ENCODE results near the gene TRMT112. TPM values are rescaled to one million over a fixed set of nuclear protein-coding genes. Genes with fewer than 3 reads are reported as not detected.
"Not testable (repeated sequence)": the region's sequence is repeated elsewhere in the genome, so short reads cannot be mapped to it uniquely, and the experiment has no call there.

The TRMT112 gene
- total RNA-seq, 2 experiments from 2014 or later, result 235 to 248 TPM

DNA sequence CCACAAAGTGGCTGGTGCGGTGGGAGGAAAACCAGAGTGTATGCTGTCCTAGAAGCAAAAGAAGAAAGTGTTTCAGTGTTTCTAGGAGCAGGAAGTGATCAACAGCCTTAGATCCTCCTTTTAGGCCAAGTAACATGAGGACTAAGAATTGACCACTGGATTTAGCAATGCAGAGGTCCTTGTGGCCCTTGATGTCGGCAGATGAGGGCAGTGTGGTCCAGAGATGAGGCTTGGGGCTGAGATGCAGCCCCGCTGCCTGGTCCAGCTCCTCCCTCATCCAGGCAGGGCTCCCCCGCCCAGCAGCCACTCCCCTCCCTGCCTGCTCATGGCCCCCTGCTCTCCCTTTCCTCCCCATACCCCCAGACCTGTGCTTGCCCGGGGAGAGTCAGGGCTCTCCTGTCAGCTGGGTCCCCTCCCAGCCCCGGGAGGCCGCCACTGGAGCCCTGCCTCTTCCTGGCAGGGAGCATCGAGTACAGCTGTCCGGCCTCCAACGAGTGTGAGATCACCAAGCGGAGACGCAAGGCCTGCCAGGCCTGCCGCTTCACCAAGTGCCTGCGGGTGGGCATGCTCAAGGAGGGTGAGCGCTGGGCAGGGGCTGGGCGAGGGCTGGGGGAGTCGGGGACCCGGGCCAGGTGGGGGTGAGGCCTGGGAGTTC, 3.7 kb downstream of the TRMT112 start:
- Mint-ChIP-seq H3K27me3 (no peaks in the 10 kb centered on the region), H3K27ac (peak overlapping the region; percentile 74), H3K9me3 (no peaks in the 10 kb centered on the region), H3K4me3 (no peak overlapping the region), H3K36me3 (peaks cover 25% of the 10 kb centered on the region), H3K4me1 (peaks cover 34% of the 10 kb centered on the region)
- no peak for DNase-seq

DNA sequence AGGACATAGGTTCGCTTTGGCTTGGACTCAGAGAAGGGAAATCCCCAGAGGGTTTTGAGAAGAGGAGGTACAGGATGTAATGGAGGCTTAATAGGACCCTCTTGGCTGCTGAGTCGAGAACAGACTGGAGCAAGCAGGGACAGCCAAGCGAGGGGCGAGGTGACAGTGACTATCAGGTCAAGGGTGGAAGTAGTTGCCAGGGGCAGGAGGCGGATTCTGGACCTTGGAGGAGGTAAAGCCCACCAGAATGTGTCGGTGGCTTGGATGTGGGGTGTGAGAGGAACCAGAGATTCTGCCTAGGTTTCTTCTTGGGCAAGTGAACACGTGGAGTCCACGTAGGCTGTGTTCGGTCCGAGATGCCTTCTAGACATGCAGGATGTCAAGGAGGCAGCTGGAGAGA, 4.4 kb downstream of the TRMT112 start:
- H3K9me3 Mint-ChIP-seq, result no peaks in the 10 kb centered on the region
- H3K27me3 Mint-ChIP-seq, result no peaks in the 10 kb centered on the region
- H3K4me3 Mint-ChIP-seq, result no peak overlapping the region
- H3K36me3 Mint-ChIP-seq, result peaks cover 26% of the 10 kb centered on the region
- H3K4me1 Mint-ChIP-seq, result peaks cover 33% of the 10 kb centered on the region
- no peak for DNase-seq
- peak overlapping the region; percentile 74 for H3K27ac Mint-ChIP-seq

GRCh38 chr11:64307795-64308194, 9.6 kb downstream of the TRMT112 start:
- Mint-ChIP-seq H3K36me3 (peaks cover 17% of the 10 kb centered on the region), H3K4me3 (peak overlapping the region; percentile 22), H3K4me1 (peaks cover 31% of the 10 kb centered on the region)

GRCh38 chr11:64306876-64307622, 10.3 kb downstream of the TRMT112 start:
- Mint-ChIP-seq H3K27ac (peak overlapping the region; percentile 96), H3K4me3 (peak overlapping the region; percentile 98), H3K9me3 (no peaks in the 10 kb centered on the region), H3K4me1 (peaks cover 27% of the 10 kb centered on the region), H3K27me3 (peaks cover 10% of the 10 kb centered on the region), H3K36me3 (peaks cover 17% of the 10 kb centered on the region)
- no peak for DNase-seq

More at GRCh38 chr11:64307795-64308194, 9.6 kb downstream of the TRMT112 start:
- not testable (repeated sequence) for DNase-seq, H3K9me3 Mint-ChIP-seq, H3K27me3 Mint-ChIP-seq
- H3K27ac Mint-ChIP-seq, result peak overlapping the region; percentile 7

- H3K9me3 Mint-ChIP-seq, result no peaks in the 10 kb centered on the region
- peak overlapping the region; percentile 96 for H3K27ac Mint-ChIP-seq
- peaks cover 17% of the 10 kb centered on the region for H3K36me3 Mint-ChIP-seq
These were observed 10.8 kb downstream of the TRMT112 start for GRCh38 chr11:64306563-64306875.

DNA sequence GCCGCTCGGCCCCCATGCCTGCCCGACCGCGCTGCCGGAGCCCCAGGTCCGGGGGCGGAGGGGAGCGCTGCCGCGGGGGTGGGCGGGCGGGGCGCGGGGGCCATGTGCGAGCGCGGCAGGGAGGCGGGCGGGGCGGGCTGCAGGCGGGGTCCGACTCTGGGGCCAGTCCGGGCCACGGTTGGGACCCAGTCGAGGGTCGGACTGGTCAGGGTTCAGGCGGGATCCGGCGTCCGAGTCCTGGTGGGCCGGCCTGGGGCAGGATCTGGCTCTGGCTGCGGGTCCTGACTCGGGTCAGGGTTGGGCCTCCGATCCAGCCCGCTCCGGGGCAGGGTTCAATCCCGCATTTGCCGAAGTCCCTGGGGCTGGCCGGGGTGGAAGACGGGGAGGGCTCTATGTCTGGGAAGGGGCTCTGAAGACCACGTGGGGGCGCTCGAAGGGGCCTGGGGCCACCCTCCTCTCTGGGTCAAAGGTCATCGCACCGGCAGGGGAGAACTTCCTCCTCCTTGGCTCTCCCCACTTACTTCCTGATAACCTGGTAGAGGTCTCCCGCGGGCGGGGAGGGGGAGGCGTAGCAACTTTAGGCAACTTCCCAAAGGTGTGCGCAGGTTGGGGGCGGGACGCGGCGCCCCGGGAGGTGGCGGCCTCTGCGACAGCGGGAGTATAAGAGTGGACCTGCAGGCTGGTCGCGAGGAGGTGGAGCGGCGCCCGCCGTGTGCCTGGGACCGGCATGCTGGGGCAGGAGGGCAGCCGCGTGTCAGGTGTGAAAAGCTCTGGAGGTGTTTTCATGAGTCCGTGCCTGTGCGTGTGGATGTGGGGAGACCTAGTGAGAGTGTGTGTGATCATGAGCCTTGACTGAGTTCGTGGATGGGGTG, 11.4 kb downstream of the TRMT112 start:
- H3K27me3 Mint-ChIP-seq, result peaks cover 21% of the 10 kb centered on the region
- H3K4me1 Mint-ChIP-seq, result peaks cover 27% of the 10 kb centered on the region
- peak overlapping the region; percentile 96 for H3K27ac Mint-ChIP-seq
- no peaks in the 10 kb centered on the region for H3K9me3 Mint-ChIP-seq
- H3K4me3 Mint-ChIP-seq, result peak overlapping the region; percentile 98
- peak; percentile 76 for DNase-seq
- peaks cover 17% of the 10 kb centered on the region for H3K36me3 Mint-ChIP-seq

More at GRCh38 chr11:64306563-64306875, 10.8 kb downstream of the TRMT112 start:
- H3K4me3 Mint-ChIP-seq, result peak overlapping the region; percentile 98
- peaks cover 15% of the 10 kb centered on the region for H3K27me3 Mint-ChIP-seq
- H3K4me1 Mint-ChIP-seq, result peaks cover 27% of the 10 kb centered on the region
- DNase-seq, result no peak

- Mint-ChIP-seq H3K27ac (peak within 1 kb of the TSS; percentile 98), H3K27me3 (peaks cover 28% of the 10 kb centered on the region), H3K36me3 (peaks cover 16% of the 10 kb centered on the region), H3K4me3 (peak within 1 kb of the TSS; percentile 98), H3K9me3 (no peaks in the 10 kb centered on the region), H3K4me1 (peaks cover 32% of the 10 kb centered on the region)
- peak; percentile 100 for DNase-seq
These were observed 12.2 kb downstream of the TRMT112 start, which contains the start of gene ESRRA for GRCh38 chr11:64305075-64305690. TSS of gene ESRRA (plus strand) at chr11:64305524. CDS start at chr11:64307180, 1,656 bp downstream.

GRCh38 chr11:64304316-64305072, 12.9 kb downstream of the TRMT112 start:
- peak; percentile 94 for DNase-seq
- H3K4me3 Mint-ChIP-seq, result peak overlapping the region; percentile 86
- H3K9me3 Mint-ChIP-seq, result no peaks in the 10 kb centered on the region
- H3K4me1 Mint-ChIP-seq, result peaks cover 31% of the 10 kb centered on the region
- peaks cover 14% of the 10 kb centered on the region for H3K36me3 Mint-ChIP-seq
- peak overlapping the region; percentile 98 for H3K27ac Mint-ChIP-seq
- H3K27me3 Mint-ChIP-seq, result peaks cover 35% of the 10 kb centered on the region

DNA sequence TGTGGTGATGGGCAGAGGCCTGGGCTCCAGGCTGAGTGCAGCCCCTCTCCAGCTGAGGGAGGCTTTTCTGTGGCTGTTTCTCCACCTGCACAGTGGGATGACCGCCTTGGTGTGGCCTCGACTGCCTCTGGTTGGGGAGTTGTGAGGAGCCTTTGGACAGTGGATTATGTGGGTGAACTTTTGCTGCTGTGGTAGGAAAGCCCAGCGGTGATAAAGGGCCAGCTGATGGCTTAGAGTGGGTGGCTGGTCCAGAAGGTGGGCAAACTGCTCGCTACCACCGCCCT, 13.4 kb downstream of the TRMT112 start:
- Mint-ChIP-seq H3K36me3 (peaks cover 14% of the 10 kb centered on the region), H3K27me3 (peaks cover 40% of the 10 kb centered on the region), H3K9me3 (no peaks in the 10 kb centered on the region), H3K27ac (peak overlapping the region; percentile 98), H3K4me1 (peaks cover 31% of the 10 kb centered on the region), H3K4me3 (peak overlapping the region; percentile 86)
- DNase-seq, result no peak

DNA sequence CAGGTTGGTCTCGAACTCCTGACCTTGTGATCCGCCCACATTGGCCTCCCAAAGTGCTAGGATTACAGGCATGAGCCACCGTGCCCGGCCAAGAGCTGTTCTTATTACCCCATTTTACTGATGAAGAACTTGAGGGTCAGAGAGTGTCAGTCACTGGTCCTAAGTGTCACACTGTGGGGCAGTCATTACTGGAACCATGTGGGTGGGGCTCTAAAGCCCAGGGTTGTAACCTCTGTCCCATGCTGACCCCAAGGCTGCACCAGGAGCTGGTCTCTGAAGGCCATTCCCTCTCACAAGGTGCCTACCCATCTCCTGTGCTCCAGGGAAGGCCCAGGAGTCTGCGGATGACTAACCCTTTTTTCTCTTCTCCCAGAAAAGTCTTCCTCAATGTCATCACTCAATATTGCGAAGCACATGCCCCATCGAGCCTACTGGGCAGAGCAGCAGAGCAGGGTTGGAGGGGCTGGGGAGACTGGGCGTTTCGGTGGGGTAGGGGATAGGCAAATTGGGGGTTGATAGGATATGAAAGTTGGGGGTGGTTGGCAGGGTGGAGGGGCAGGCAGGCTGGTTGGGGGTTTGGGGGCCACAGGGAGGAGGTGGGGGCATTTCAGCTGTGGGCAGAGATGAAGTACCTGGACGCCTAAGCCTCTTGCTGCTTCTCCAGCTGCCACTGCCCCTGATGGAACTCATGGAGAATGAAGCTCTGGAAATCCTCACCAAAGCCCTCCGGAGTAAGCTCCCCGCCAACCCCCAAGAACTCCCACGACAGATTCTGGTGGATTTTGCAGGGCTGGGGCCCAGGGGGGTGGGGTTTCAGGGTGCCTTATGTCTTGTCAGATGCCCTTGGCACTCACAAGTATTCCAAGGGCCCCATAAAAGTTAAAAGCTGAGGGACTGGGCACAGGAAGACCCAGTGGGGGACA, 14.0 kb downstream of the TRMT112 start:
- no peak for DNase-seq
- Mint-ChIP-seq H3K36me3 (peaks cover 14% of the 10 kb centered on the region), H3K27ac (no peak overlapping the region), H3K4me1 (peaks cover 31% of the 10 kb centered on the region), H3K4me3 (peak overlapping the region; percentile 86), H3K9me3 (no peaks in the 10 kb centered on the region), H3K27me3 (peaks cover 46% of the 10 kb centered on the region)

- H3K27me3 Mint-ChIP-seq, result peaks cover 80% of the 10 kb centered on the region
- no peak within 1 kb of the TSS for H3K27ac Mint-ChIP-seq
- DNase-seq, result no peak
- H3K36me3 Mint-ChIP-seq, result no peaks in the 10 kb centered on the region
- H3K4me3 Mint-ChIP-seq, result peak within 1 kb of the TSS; percentile 61
- H3K9me3 Mint-ChIP-seq, result no peaks in the 10 kb centered on the region
- peaks cover 28% of the 10 kb centered on the region for H3K4me1 Mint-ChIP-seq
These were observed 17.3 kb downstream of the TRMT112 start, which contains the start of gene CATSPERZ for GRCh38 chr11:64299847-64300648. TSS of gene CATSPERZ (plus strand) at chr11:64300358. CDS start at chr11:64300411, 53 bp downstream.

DNA sequence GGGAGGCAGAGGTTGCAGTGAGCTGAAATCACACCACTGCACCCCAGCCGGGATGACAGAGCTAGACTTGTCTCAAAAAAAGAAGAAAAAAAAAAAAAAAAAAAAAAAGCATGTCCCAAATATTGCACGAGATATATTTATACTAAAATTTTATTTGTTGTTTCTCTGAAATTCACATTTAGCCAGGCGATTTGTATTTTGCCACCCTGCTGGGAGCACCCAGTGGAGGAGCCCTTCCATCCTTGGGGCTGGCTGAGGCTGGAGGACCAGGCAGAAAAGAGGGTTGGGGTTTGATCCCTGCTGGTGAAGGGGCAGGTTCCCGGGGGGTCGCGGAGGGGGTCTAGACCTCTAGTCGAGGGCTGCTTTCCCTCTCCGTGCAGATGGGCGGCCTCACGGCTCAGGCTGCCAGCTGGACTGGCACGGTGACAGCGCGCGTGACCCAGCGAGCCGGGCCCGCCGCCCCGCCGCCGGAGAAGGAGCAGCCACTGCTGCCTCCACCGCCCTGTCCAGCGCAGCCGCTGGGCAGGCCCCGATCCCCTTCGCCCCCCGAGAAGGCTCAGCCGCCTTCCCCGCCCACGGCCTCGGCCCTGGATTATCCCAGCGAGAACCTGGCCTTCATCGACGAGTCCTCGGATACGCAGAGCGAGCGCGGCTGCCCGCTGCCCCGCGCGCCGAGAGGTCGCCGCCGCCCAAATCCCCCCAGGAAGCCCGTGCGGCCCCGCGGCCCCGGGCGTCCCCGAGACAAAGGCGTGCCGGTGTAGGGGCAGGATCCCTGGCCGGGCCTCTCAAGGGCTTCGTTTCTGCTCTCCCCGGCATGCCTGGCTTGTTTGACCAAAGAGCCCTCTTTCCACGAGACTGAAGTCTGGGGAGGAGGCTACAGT, 18.2 kb downstream of the TRMT112 start:
- peak overlapping the region; percentile 45 for H3K4me3 Mint-ChIP-seq
- peaks cover 23% of the 10 kb centered on the region for H3K4me1 Mint-ChIP-seq
- no peak for DNase-seq
- peaks cover 88% of the 10 kb centered on the region for H3K27me3 Mint-ChIP-seq
- H3K36me3 Mint-ChIP-seq, result no peaks in the 10 kb centered on the region
- H3K9me3 Mint-ChIP-seq, result no peaks in the 10 kb centered on the region
- no peak overlapping the region for H3K27ac Mint-ChIP-seq
